Measurements from ENCODE around the gene NCKAP5.

The NCKAP5 gene

GRCh38 chr2:133130548-133131246, 437.6 kb downstream of the NCKAP5 start:
- no peak for TF ChIP-seq EGR1 (IDR thresholded peaks at IDR 0.05)

- TF ChIP-seq CEBPB (IDR thresholded peaks at IDR 0.05), result no peak
- TF ChIP-seq TCF12 (IDR thresholded peaks at IDR 0.05; ENCODE audit: low read depth), result no peak
- no peak for TF ChIP-seq YY1 (IDR thresholded peaks at IDR 0.05; ENCODE audit: low read depth)
- TF ChIP-seq EP300 (IDR thresholded peaks at IDR 0.05; ENCODE audit: borderline replicate concordance), result no peak
- no peak for TF ChIP-seq USF1 (IDR thresholded peaks at IDR 0.05)
- no peak for TF ChIP-seq EGR1 (IDR thresholded peaks at IDR 0.05)
- no peak for TF ChIP-seq MAX (IDR thresholded peaks at IDR 0.05)
- no peak for TF ChIP-seq REST (IDR thresholded peaks at IDR 0.05; ENCODE audit: low read depth)
- TF ChIP-seq NFIC (IDR thresholded peaks at IDR 0.05), result no peak
- no peak for TF ChIP-seq RAD21 (IDR thresholded peaks at IDR 0.05; ENCODE audit: low read depth)
- no peak for TF ChIP-seq ZBTB7A (IDR thresholded peaks at IDR 0.05; ENCODE audit: low read depth)
These were observed 443.8 kb downstream of the NCKAP5 start for GRCh38 chr2:133124446-133124845.

- no peak for TF ChIP-seq EGR1 (IDR thresholded peaks at IDR 0.05)
- no peak for TF ChIP-seq RAD21 (IDR thresholded peaks at IDR 0.05; ENCODE audit: low read depth)
- no peak for TF ChIP-seq CREB1 (IDR thresholded peaks at IDR 0.05; ENCODE audit: low read depth)
- TF ChIP-seq EP300 (IDR thresholded peaks at IDR 0.05; ENCODE audit: borderline replicate concordance), result no peak
- no peak for TF ChIP-seq TCF12 (IDR thresholded peaks at IDR 0.05; ENCODE audit: low read depth)
- TF ChIP-seq ZBTB7A (IDR thresholded peaks at IDR 0.05; ENCODE audit: low read depth), result no peak
- no peak for TF ChIP-seq CEBPB (IDR thresholded peaks at IDR 0.05)
- no peak for TF ChIP-seq USF1 (IDR thresholded peaks at IDR 0.05)
- TF ChIP-seq TAF1 (IDR thresholded peaks at IDR 0.05; ENCODE audit: low read depth), result no peak
- no peak for TF ChIP-seq FOXM1 (IDR thresholded peaks at IDR 0.05; ENCODE audit: borderline replicate concordance, low read depth)
- TF ChIP-seq MAX (IDR thresholded peaks at IDR 0.05), result no peak
- no peak for TF ChIP-seq REST (IDR thresholded peaks at IDR 0.05; ENCODE audit: low read depth)
- TF ChIP-seq TEAD4 (IDR thresholded peaks at IDR 0.05), result no peak
- TF ChIP-seq NFIC (IDR thresholded peaks at IDR 0.05), result no peak
- TF ChIP-seq YY1 (IDR thresholded peaks at IDR 0.05; ENCODE audit: low read depth), result no peak
These were observed 444.4 kb downstream of the NCKAP5 start for GRCh38 chr2:133123904-133124303.

- TF ChIP-seq EP300 (IDR thresholded peaks at IDR 0.05; ENCODE audit: borderline replicate concordance), result no peak
- no peak for TF ChIP-seq REST (IDR thresholded peaks at IDR 0.05; ENCODE audit: low read depth)
- TF ChIP-seq USF1 (IDR thresholded peaks at IDR 0.05), result no peak
- no peak for TF ChIP-seq TAF1 (IDR thresholded peaks at IDR 0.05; ENCODE audit: low read depth)
- TF ChIP-seq CEBPB (IDR thresholded peaks at IDR 0.05), result no peak
- TF ChIP-seq CREB1 (IDR thresholded peaks at IDR 0.05; ENCODE audit: low read depth), result no peak
- TF ChIP-seq YY1 (IDR thresholded peaks at IDR 0.05; ENCODE audit: low read depth), result no peak
- no peak for TF ChIP-seq RAD21 (IDR thresholded peaks at IDR 0.05; ENCODE audit: low read depth)
These were observed 444.9 kb downstream of the NCKAP5 start for GRCh38 chr2:133123393-133123792.
